Trophoblast cell (in vitro differentiated cells and primary cell): ENCODE results near the gene SAGE1.
"Not testable (repeated sequence)": the region's sequence is repeated elsewhere in the genome, so short reads cannot be mapped to it uniquely, and the experiment has no call there.

Experiments used
- DNase-seq, 2 donors: peaks; one replicate each; pipeline ENCODE4 v3.0.0-alpha.2; 2016
- H2AFZ ChIP-seq: 2 replicates; pipeline ENCODE4 v1.6.1; 2013; ENCODE audit warnings: low read length, moderate library complexity, mild to moderate bottlenecking; ENCODE audit not compliant: insufficient read depth, poor library complexity
- H2AK5ac ChIP-seq: 2 replicates; pipeline ENCODE4 v1.6.1; 2013; ENCODE audit warnings: mild to moderate bottlenecking, low read length
- H2BK120ac ChIP-seq: 2 replicates; pipeline ENCODE4 v1.6.1; 2013; ENCODE audit warnings: low read length, mild to moderate bottlenecking, moderate library complexity; ENCODE audit not compliant: insufficient read depth, poor library complexity
- H2BK12ac ChIP-seq: 2 replicates; pipeline ENCODE4 v1.6.1; 2013; ENCODE audit warnings: mild to moderate bottlenecking, low read length, moderate library complexity
- H2BK5ac ChIP-seq: 2 replicates; pipeline ENCODE4 v1.6.1; 2013; ENCODE audit warnings: low read length, low read depth, moderate library complexity, mild to moderate bottlenecking; ENCODE audit not compliant: poor library complexity
- H3K14ac ChIP-seq: 2 replicates; pipeline ENCODE4 v1.6.1; 2013; ENCODE audit warnings: mild to moderate bottlenecking, low read length
- H3K18ac ChIP-seq: 2 replicates; pipeline ENCODE4 v1.6.1; 2013; ENCODE audit warnings: mild to moderate bottlenecking, low read length
- H3K23ac ChIP-seq: 2 replicates; pipeline ENCODE4 v1.6.1; 2013; ENCODE audit warnings: low read length
- H3K27ac ChIP-seq: 2 replicates; pipeline ENCODE4 v1.5.1; 2013; ENCODE audit warnings: low read depth, mild to moderate bottlenecking, inconsistent platforms, low read length, moderate library complexity
- H3K27me3 ChIP-seq: 2 replicates; pipeline ENCODE4 v1.6.1; 2013; ENCODE audit warnings: inconsistent platforms, mild to moderate bottlenecking, low read length, moderate library complexity; ENCODE audit not compliant: insufficient read depth
- H3K36me3 ChIP-seq, 2 experiments: 1 replicate in 1 of 2; 2 replicates in 1 of 2; pipeline ENCODE4 v1.6.1; 2013; ENCODE audit warnings: low read length in 2 of 2, mild to moderate bottlenecking in 2 of 2, moderate library complexity in 1 of 2; ENCODE audit not compliant: insufficient read depth in 2 of 2, control insufficient read depth in 1 of 2
- H3K4ac ChIP-seq: 2 replicates; pipeline ENCODE4 v1.6.1; 2013; ENCODE audit warnings: low read depth, mild to moderate bottlenecking, low read length, moderate library complexity
- H3K4me1 ChIP-seq, 2 experiments: 1 replicate in 1 of 2; 2 replicates in 1 of 2; pipeline ENCODE4 v1.6.1; 2013; ENCODE audit warnings: low read length in 2 of 2, mild to moderate bottlenecking in 2 of 2, moderate library complexity in 1 of 2; ENCODE audit not compliant: insufficient read depth in 2 of 2, control insufficient read depth in 1 of 2
- H3K4me2 ChIP-seq: 2 replicates; pipeline ENCODE4 v1.6.1; 2013; ENCODE audit warnings: inconsistent platforms, mild to moderate bottlenecking, low read length, moderate library complexity
- H3K4me3 ChIP-seq: 2 replicates; pipeline ENCODE4 v1.5.1; 2013; ENCODE audit warnings: mild to moderate bottlenecking, low read depth, low read length, inconsistent platforms
- H3K79me1 ChIP-seq: one replicate; pipeline ENCODE4 v1.6.1; 2013; ENCODE audit warnings: low read length
- H3K79me2 ChIP-seq: 2 replicates; pipeline ENCODE4 v1.6.1; 2013; ENCODE audit warnings: low read length, mild to moderate bottlenecking; ENCODE audit not compliant: control insufficient read depth, insufficient read depth, poor library complexity
- H3K9ac ChIP-seq: 2 replicates; pipeline ENCODE4 v1.6.1; 2013; ENCODE audit warnings: mild to moderate bottlenecking, low read length
- H3K9me3 ChIP-seq: 2 replicates; pipeline ENCODE4 v1.6.1; 2013; ENCODE audit warnings: low read depth, mild to moderate bottlenecking, control low read depth, inconsistent platforms, low read length; ENCODE audit not compliant: insufficient read depth
- H4K12ac ChIP-seq: 2 replicates; pipeline ENCODE4 v1.6.1; 2013; ENCODE audit warnings: low read depth, mild to moderate bottlenecking, low read length, moderate library complexity
- H4K8ac ChIP-seq: 2 replicates; pipeline ENCODE4 v1.6.1; 2013; ENCODE audit warnings: low read depth, mild to moderate bottlenecking, low read length, moderate library complexity
- H4K91ac ChIP-seq: one replicate; pipeline ENCODE4 v1.6.1; 2013; ENCODE audit warnings: low read depth, mild to moderate bottlenecking, low read length, moderate library complexity
- WGBS: extraction: QIAGEN DNeasy Blood & Tissue Kit; methylation state at CpG from one replicate; pipeline ENCODE4 v1.1.7; 2013; ENCODE audit warnings: missing lambda C conversion rate; ENCODE audit not compliant: insufficient read length, insufficient coverage; ENCODE audit errors: extremely low coverage; 5-methylcytosine and 5-hydroxymethylcytosine counted together

SAGE1 gene

DNA sequence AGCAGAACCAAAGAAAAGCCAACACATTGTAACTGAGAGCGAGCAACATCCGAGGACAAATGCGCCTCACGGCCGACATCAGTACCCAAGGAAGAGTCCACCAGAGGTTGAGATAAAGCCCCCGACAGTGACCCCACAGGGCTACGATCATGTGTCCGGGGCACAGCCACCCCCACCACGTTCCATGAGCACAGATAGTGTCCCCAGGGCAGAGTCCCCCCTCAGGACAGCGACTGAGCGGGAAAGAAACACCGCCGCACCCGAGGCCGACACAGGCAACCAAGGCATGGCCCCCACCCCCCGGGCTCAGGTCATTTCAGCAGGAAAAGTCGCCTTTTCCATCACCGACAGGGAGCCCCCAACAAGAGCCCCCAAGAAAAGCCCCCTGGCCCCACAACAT, 5.3 kb upstream of the SAGE1 start:
- H3K9ac ChIP-seq = not testable (repeated sequence)

DNA sequence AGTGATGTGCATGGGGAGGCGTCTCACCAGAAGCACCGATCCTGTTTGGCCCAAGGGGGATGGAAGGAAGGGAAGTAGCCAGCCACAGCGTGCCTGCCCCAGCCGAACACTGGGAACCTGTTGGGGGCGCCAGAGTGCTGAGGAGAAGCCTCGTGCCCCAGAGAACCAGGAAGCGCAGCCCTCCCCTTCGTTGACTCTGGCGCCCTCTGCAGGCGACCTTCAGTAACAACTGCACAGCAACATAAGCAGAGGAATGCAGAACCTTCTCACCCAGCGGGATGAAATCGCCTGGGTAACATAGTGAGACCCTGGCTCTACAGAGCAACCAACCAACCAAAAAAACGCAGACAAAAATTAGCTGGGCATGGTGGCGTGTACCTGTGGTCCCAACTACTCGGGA, 4.5 kb upstream of the SAGE1 start:
- H2AFZ ChIP-seq, H3K9ac ChIP-seq, H2BK120ac ChIP-seq, H3K79me1 ChIP-seq, H3K27ac ChIP-seq, H2AK5ac ChIP-seq, H4K91ac ChIP-seq, H4K12ac ChIP-seq, H3K14ac ChIP-seq, H3K36me3 ChIP-seq, H3K4me1 ChIP-seq, H3K18ac ChIP-seq, H2BK12ac ChIP-seq, H3K79me2 ChIP-seq, H2BK5ac ChIP-seq, H3K4me3 ChIP-seq, H3K4ac ChIP-seq, H3K4me2 ChIP-seq, H4K8ac ChIP-seq, H3K23ac ChIP-seq, H3K27me3 ChIP-seq, DNase-seq: not testable (repeated sequence)
- WGBS = no CpG with 5 or more reads among the region's 15 CpGs
- H3K9me3 ChIP-seq = peaks cover 11% of the 10 kb centered on the region

More for the DNA sequence above, 5.3 kb upstream of the SAGE1 start:
- not testable (repeated sequence) for H3K4me2 ChIP-seq, H2AFZ ChIP-seq, H2BK120ac ChIP-seq, H3K14ac ChIP-seq, H3K79me2 ChIP-seq, H3K36me3 ChIP-seq, H2BK5ac ChIP-seq, H4K91ac ChIP-seq, H4K8ac ChIP-seq, H3K9me3 ChIP-seq, H3K79me1 ChIP-seq, H3K27me3 ChIP-seq, H3K4me3 ChIP-seq, DNase-seq, H2AK5ac ChIP-seq, H3K4ac ChIP-seq, H4K12ac ChIP-seq, H2BK12ac ChIP-seq, H3K27ac ChIP-seq, H3K23ac ChIP-seq, H3K18ac ChIP-seq, H3K4me1 ChIP-seq
- no CpG with 5 or more reads among the region's 18 CpGs for WGBS

DNA sequence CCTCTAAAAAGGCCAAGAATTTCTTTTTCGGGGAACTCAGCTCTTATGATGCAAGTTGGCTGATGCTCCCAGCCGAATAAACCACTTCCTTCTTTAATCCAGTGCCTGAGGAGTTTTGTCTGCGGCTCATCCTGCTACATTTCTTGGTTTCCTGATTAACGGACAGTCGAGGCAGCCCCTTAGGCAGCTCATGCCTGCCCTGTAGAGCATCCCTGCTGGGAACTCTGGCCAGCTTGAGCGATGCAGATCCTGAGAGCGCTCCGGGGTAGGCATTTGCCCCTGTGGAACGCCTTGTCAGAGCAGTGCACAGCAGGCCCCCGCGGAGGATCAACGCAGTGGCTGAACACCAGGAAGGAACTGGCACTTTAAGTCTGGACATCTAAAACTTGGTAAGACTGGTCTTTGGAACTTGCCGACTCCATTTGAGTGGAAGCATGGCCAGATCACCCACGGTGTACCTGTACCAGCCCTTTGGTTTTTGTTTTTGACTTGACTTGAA, 3.4 kb upstream of the SAGE1 start:
- Histone ChIP-seq H2BK5ac (no peak overlapping the region), H2AK5ac (no peak overlapping the region), H3K27ac (no peak overlapping the region), H4K91ac (no peak overlapping the region), H3K18ac (no peak overlapping the region), H2BK120ac (no peak overlapping the region), H2BK12ac (no peak overlapping the region), H3K14ac (no peak overlapping the region), H3K36me3 (no peaks in the 10 kb centered on the region), H3K4me2 (no peak overlapping the region), H4K8ac (no peak overlapping the region), H3K9ac (no peak overlapping the region), H3K4me3 (no peak overlapping the region), H3K79me2 (no peaks in the 10 kb centered on the region), H3K4ac (no peak overlapping the region), H3K79me1 (no peaks in the 10 kb centered on the region), H3K23ac (no peak overlapping the region), H2AFZ (no peak overlapping the region), H3K9me3 (peaks cover 11% of the 10 kb centered on the region), H3K4me1 (no peaks in the 10 kb centered on the region), H4K12ac (no peak overlapping the region), H3K27me3 (no peaks in the 10 kb centered on the region)
- no peak for DNase-seq
- WGBS = no CpG with 5 or more reads among the region's 14 CpGs

DNA sequence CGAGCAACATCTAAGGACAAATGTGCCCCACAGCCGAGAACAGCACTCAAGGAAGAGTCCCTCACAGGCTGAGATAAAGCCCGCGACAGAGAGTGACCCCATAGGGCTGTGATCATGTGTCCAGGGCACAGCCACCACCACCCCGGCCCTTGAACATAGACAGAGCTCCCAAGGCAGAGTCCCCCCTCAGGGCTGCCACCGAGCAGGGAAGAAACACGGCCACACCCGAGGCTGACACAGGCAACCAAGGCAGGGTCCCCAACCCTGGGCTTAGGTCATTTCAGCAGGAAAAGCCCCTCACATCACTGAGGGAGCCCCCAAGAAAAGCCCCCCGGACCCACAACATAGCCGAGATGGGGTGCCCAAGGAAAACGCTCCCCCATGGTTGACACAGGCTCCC, 735 bp upstream of the SAGE1 start:
- Histone ChIP-seq H2BK5ac (no peak overlapping the region), H3K4ac (no peak overlapping the region), H4K91ac (no peak overlapping the region), H3K36me3 (no peaks in the 10 kb centered on the region), H3K4me2 (no peak overlapping the region), H3K14ac (no peak overlapping the region), H2BK12ac (no peak overlapping the region), H3K9ac (no peak overlapping the region), H4K12ac (no peak overlapping the region), H3K18ac (no peak overlapping the region), H2BK120ac (no peak overlapping the region), H2AK5ac (no peak overlapping the region), H2AFZ (no peak overlapping the region), H3K9me3 (peaks cover 13% of the 10 kb centered on the region), H4K8ac (no peak overlapping the region), H3K79me1 (no peaks in the 10 kb centered on the region), H3K23ac (no peak overlapping the region), H3K4me1 (no peaks in the 10 kb centered on the region), H3K79me2 (no peaks in the 10 kb centered on the region), H3K27ac (no peak overlapping the region), H3K27me3 (no peaks in the 10 kb centered on the region), H3K4me3 (no peak overlapping the region)
- WGBS = no CpG with 5 or more reads among the region's 11 CpGs
- no peak for DNase-seq
